ENCODE measurements around the gene VPS9D1.

- TF ChIP-seq CTCF (IDR thresholded peaks at IDR 0.05) (no peak), POLR2A (IDR thresholded peaks at IDR 0.05) (no peak)
Measured at GRCh38 chr16:89770367-89770766, 49.7 kb upstream of the VPS9D1 start.
